ENCODE measurements around the gene OCIAD1.

OCIAD1 gene

GRCh38 chr4:48790561-48790960 lies 40.3 kb upstream of the OCIAD1 start:
- TF ChIP-seq CTCF (IDR thresholded peaks at IDR 0.05; ENCODE audit: insufficient read depth, low read length, poor library complexity, severe bottlenecking) = no peak
- H3K27me3 ChIP-seq (replicated peaks; ENCODE audit: control insufficient read depth, insufficient read depth, low read length) = no peaks in the 10 kb centered on the region
- no peak overlapping the region for H3K4me3 ChIP-seq (replicated peaks; ENCODE audit: low read depth, low read length)

GRCh38 chr4:48791313-48791712 lies 39.6 kb upstream of the OCIAD1 start:
- no peak for DNase-seq (ENCODE audit: extremely low read depth, insufficient read length)
- no peaks in the 10 kb centered on the region for H3K36me3 ChIP-seq (ENCODE audit: control insufficient read depth, insufficient read depth, low read length)
- H3K27me3 ChIP-seq (replicated peaks; ENCODE audit: control insufficient read depth, insufficient read depth, low read length) = no peaks in the 10 kb centered on the region
- no peak for TF ChIP-seq CTCF (IDR thresholded peaks at IDR 0.05; ENCODE audit: insufficient read depth, low read length, poor library complexity, severe bottlenecking)
- no peak overlapping the region for H3K4me3 ChIP-seq (replicated peaks; ENCODE audit: low read depth, low read length)

More at GRCh38 chr4:48790561-48790960, 40.3 kb upstream of the OCIAD1 start:
- DNase-seq (ENCODE audit: extremely low read depth, insufficient read length) = no peak
- H3K36me3 ChIP-seq (ENCODE audit: control insufficient read depth, insufficient read depth, low read length) = no peaks in the 10 kb centered on the region

GRCh38 chr4:48792348-48793006 lies 38.4 kb upstream of the OCIAD1 start:
- no peak overlapping the region for H3K4me3 ChIP-seq (replicated peaks; ENCODE audit: low read depth, low read length)
- no peaks in the 10 kb centered on the region for H3K36me3 ChIP-seq (ENCODE audit: control insufficient read depth, insufficient read depth, low read length)
- no peaks in the 10 kb centered on the region for H3K27me3 ChIP-seq (replicated peaks; ENCODE audit: control insufficient read depth, insufficient read depth, low read length)
- no peak for DNase-seq (ENCODE audit: extremely low read depth, insufficient read length)
- no peak for TF ChIP-seq CTCF (IDR thresholded peaks at IDR 0.05; ENCODE audit: insufficient read depth, low read length, poor library complexity, severe bottlenecking)

GRCh38 chr4:48795108-48795507 lies 35.8 kb upstream of the OCIAD1 start:
- no peaks in the 10 kb centered on the region for H3K36me3 ChIP-seq (ENCODE audit: control insufficient read depth, insufficient read depth, low read length)
- DNase-seq (ENCODE audit: extremely low read depth, insufficient read length) = no peak
- H3K4me3 ChIP-seq (replicated peaks; ENCODE audit: low read depth, low read length) = no peak overlapping the region
- H3K27me3 ChIP-seq (replicated peaks; ENCODE audit: control insufficient read depth, insufficient read depth, low read length) = no peaks in the 10 kb centered on the region
- TF ChIP-seq CTCF (IDR thresholded peaks at IDR 0.05; ENCODE audit: insufficient read depth, low read length, poor library complexity, severe bottlenecking) = no peak

- no peak for TF ChIP-seq CTCF (IDR thresholded peaks at IDR 0.05; ENCODE audit: insufficient read depth, low read length, poor library complexity, severe bottlenecking)
- H3K4me3 ChIP-seq (replicated peaks; ENCODE audit: low read depth, low read length) = no peak overlapping the region
- H3K27me3 ChIP-seq (replicated peaks; ENCODE audit: control insufficient read depth, insufficient read depth, low read length) = no peaks in the 10 kb centered on the region
- no peak for DNase-seq (ENCODE audit: extremely low read depth, insufficient read length)
- H3K36me3 ChIP-seq (ENCODE audit: control insufficient read depth, insufficient read depth, low read length) = no peaks in the 10 kb centered on the region
These were observed 34.5 kb upstream of the OCIAD1 start for GRCh38 chr4:48796191-48796926.

Measured in GM06990 (cell line).